Left lung (tissue), 10 donors: Measurements from ENCODE around the gene ALDOA. TPM values are rescaled to one million over a fixed set of nuclear protein-coding genes. Genes with fewer than 3 reads are reported as not detected.

Experiments
- ATAC-seq: fragments of 200-7000 bp; cut with Tn5 transposase; one replicate; pipeline ENCODE4 v1.9.1; 2020; ENCODE audit warnings: moderate library complexity
- DNase-seq, 4 donors: peaks; one replicate each; pipeline ENCODE4 v3.0.0-alpha.2; 2013 to 2020
- H3K27ac ChIP-seq, 2 donors: fragments of 200-600 bp; sonication (generic) in 1 of 2; one replicate each; pipeline versions ENCODE4 v1.5.0 to v1.8.0; 2020 to 2021
- H3K27me3 ChIP-seq, 2 donors: fragments of 200-600 bp; sonication (generic) in 1 of 2; one replicate each; pipeline versions ENCODE4 v1.5.0 to v1.8.0; 2020 to 2021
- H3K36me3 ChIP-seq, 2 donors: fragments of 200-600 bp; sonication (generic) in 1 of 2; one replicate each; pipeline versions ENCODE4 v1.5.0 to v1.8.0; 2020 to 2021
- H3K4me1 ChIP-seq, 2 donors: fragments of 200-600 bp; one replicate each; pipeline ENCODE4 v1.8.0; 2021
- H3K4me3 ChIP-seq, 2 donors: fragments of 200-600 bp; sonication (generic) in 1 of 2; one replicate each; pipeline versions ENCODE4 v1.5.0 to v1.8.0; 2020 to 2021; ENCODE audit warnings: mild to moderate bottlenecking in 1 of 2
- H3K9me3 ChIP-seq, 2 donors: fragments of 200-600 bp; sonication (generic) in 1 of 2; one replicate each; pipeline versions ENCODE4 v1.5.0 to v1.8.0; 2020 to 2021
- CTCF ChIP-seq, 2 donors: fragments of 200-600 bp; sonication (generic) in 1 of 2; IDR thresholded peaks; one replicate each; pipeline versions ENCODE4 v1.5.0 to v1.8.0; 2021; ENCODE audit warnings: antibody characterized with exemption in 2 of 2
- intact Hi-C, 2 donors: fragments of 100-400 bp; cut with DNase I; formaldehyde crosslinking; loops; one replicate each; pipeline versions ENCODE4 v1.11.2 to v1.14.2; 2022
- polyA plus RNA-seq, 6 donors: library from polyadenylated mRNA; unstranded; fragments of 120-200 nt; gene quantifications; one replicate each; pipeline ENCODE4 v1.2.1, GENCODE V29; 2013; ENCODE audit not compliant: insufficient read length in 6 of 6
- total RNA-seq, 2 donors: library from RNA; stranded (reverse); fragmentation: NEBNext Ultra II Directional; extraction: Animal tissue kit (Norgen Biotek cat#: 25700); gene quantifications; one replicate each; pipeline ENCODE4 v1.2.1, GENCODE V29; 2021
- donor health status: DM: no; HTN: yes; CAD: no.
- donor health status: DM: no; HTN: no; CAD: no.

The ALDOA gene
- total and polyA plus RNA-seq, 8 donors: 299 to 1,105 (median 379) TPM

DNA sequence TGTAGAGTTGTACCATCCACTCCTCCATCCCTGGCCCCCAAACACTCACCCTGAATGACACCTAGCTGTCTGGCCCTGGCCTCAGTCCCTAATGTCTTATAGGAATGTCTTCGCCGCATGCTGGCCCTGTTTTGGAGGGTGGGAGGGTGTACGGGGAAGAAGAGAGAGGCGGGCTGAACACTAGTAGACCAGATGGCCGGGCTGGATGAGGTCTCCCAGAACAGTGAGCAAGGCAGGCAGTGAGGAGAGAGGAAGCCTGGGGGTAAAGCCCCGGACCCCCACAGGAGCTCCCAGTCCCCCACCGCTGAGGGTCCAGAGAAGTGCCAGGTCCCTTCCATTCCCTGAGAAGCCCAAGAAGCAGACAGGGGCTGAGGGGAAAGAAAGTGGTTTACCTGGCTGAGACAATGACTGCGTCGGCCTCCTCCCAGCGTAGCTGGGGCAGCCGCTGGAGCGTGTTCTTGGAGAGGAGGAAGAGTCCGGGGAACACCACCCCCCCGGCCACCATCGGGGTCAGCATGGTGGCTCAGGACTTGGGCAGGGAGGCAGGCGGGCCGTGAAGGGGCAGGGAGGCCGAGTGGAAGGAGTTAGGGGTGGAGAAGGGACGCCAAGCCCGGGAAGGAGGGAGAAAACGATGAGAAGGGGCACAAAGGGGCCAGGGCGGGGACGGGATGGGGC lies 35.4 kb upstream of the ALDOA start:
- Histone ChIP-seq H3K4me3 (no peak overlapping the region), H3K36me3 (no peaks in the 10 kb centered on the region), H3K27me3 (peaks cover 34 to 100% of the 10 kb centered on the region in 2 donors), H3K9me3 (no peaks in the 10 kb centered on the region), H3K4me1 (peaks cover 0 to 9% of the 10 kb centered on the region in 2 donors), H3K27ac (no peak overlapping the region)
- DNase-seq (no peak), ATAC-seq (no peak)
- intact Hi-C loops: no loop called here
- no peak for TF ChIP-seq CTCF (IDR thresholded peaks at IDR 0.05)

GRCh38 chr16:30030841-30031413 lies 34.6 kb upstream of the ALDOA start, which contains the start of gene TLCD3B:
TLCD3B (minus strand) TSS chr16:30031271; CDS start chr16:30030527, 744 bp downstream.
- Histone ChIP-seq H3K4me1 (peaks cover 0 to 9% of the 10 kb centered on the region in 2 donors), H3K9me3 (no peaks in the 10 kb centered on the region), H3K4me3 (no peak within 1 kb of the TSS), H3K27me3 (peaks cover 34 to 100% of the 10 kb centered on the region in 2 donors), H3K27ac (no peak within 1 kb of the TSS), H3K36me3 (no peaks in the 10 kb centered on the region)
- intact Hi-C loops: no loop called here
- no peak for TF ChIP-seq CTCF (IDR thresholded peaks at IDR 0.05)
- peak in 1 of 4 donors; percentile 76 for DNase-seq
- ATAC-seq: no peak

- ATAC-seq (no peak), DNase-seq (peak in 1 of 4 donors; percentile 30)
- H3K27me3 ChIP-seq: peaks cover 34 to 97% of the 10 kb centered on the region in 2 donors
- peaks cover 0 to 9% of the 10 kb centered on the region in 2 donors for H3K4me1 ChIP-seq
- H3K4me3 ChIP-seq: no peak overlapping the region
- no peak for TF ChIP-seq CTCF (IDR thresholded peaks at IDR 0.05)
- H3K36me3 ChIP-seq: no peaks in the 10 kb centered on the region
- H3K9me3 ChIP-seq: no peaks in the 10 kb centered on the region
- H3K27ac ChIP-seq: no peak overlapping the region
- intact Hi-C loops: no loop called here
These were observed 34.1 kb upstream of the ALDOA start for GRCh38 chr16:30031477-30031918.

DNA sequence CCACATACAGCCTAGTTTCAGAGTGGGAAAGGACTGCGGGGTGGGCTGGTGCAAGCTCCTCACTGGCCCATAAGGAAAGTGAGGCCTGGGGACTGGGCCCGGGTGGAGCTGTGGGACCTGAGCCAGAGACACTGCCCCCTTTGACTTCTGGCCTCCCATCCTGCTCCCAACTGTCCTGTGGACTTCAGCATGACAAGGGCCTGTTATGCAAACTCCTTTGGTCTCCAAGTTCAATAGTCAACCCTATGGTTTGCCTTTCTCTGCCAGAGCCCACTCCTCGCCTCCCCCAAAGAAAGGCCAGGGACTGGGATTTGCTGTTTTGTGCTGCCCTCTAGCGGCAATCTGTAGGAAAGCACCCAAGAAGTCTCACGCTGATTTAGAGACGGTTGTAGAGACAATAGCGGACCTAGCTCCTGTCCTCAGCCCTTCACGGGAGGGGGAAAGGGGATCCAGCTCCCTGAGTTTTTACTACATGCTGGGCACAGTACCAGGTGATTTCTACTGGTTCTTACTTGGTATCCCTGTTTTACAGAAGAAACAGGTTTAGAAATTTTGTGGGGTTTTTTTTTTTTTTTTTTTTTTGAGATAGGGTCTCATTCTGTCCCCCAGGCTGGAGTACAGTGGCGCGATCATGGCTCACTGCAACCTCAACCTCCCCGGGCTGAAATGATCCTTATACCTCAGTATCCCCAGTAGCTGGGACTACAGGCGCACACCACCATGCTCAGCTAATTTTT lies 33.3 kb upstream of the ALDOA start:
- Histone ChIP-seq H3K9me3 (no peaks in the 10 kb centered on the region), H3K36me3 (no peaks in the 10 kb centered on the region), H3K27ac (no peak overlapping the region), H3K4me3 (no peak overlapping the region), H3K27me3 (peaks cover 34 to 89% of the 10 kb centered on the region in 2 donors), H3K4me1 (peaks cover 0 to 9% of the 10 kb centered on the region in 2 donors)
- peak; percentile 61 to 77 for TF ChIP-seq CTCF (IDR thresholded peaks at IDR 0.05)
- peak in 3 of 4 donors; percentile 6 to 50 (median 24) for DNase-seq
- intact Hi-C loops: no loop called here
- ATAC-seq: peak; percentile 72

GRCh38 chr16:30033270-30033669 lies 32.3 kb upstream of the ALDOA start:
- intact Hi-C loops: no loop called here
- peaks cover 34 to 79% of the 10 kb centered on the region in 2 donors for H3K27me3 ChIP-seq
- ATAC-seq: no peak

More at GRCh38 chr16:30033270-30033669, 32.3 kb upstream of the ALDOA start:
- Histone ChIP-seq H3K4me3 (no peak overlapping the region), H3K9me3 (no peaks in the 10 kb centered on the region), H3K36me3 (no peaks in the 10 kb centered on the region), H3K27ac (no peak overlapping the region), H3K4me1 (peaks cover 0 to 9% of the 10 kb centered on the region in 2 donors)
- DNase-seq: peak in 1 of 4 donors; percentile 13
- no peak for TF ChIP-seq CTCF (IDR thresholded peaks at IDR 0.05)
